ENCODE measurements around the gene BCL2L11.

The BCL2L11 gene

GRCh38 chr2:111173338-111173737 is 52.6 kb downstream of the BCL2L11 start:
- Histone ChIP-seq H3K4me3 (ENCODE audit: low read length) (no peak overlapping the region), H3K4me1 (ENCODE audit: control insufficient read depth, low read depth, low read length) (peaks cover 5% of the 10 kb centered on the region)

GRCh38 chr2:111173856-111174255 is 53.1 kb downstream of the BCL2L11 start:
- no peaks in the 10 kb centered on the region for H3K36me3 ChIP-seq (ENCODE audit: control insufficient read depth, low read depth, low read length)
- no peaks in the 10 kb centered on the region for H3K27me3 ChIP-seq (ENCODE audit: control insufficient read depth, insufficient read depth, low read length)
- H3K9ac ChIP-seq (ENCODE audit: low read length): no peak overlapping the region
- H3K4me3 ChIP-seq (ENCODE audit: low read length): no peak overlapping the region
- no peak overlapping the region for H3K27ac ChIP-seq (ENCODE audit: low read length)
- peaks cover 5% of the 10 kb centered on the region for H3K4me1 ChIP-seq (ENCODE audit: control insufficient read depth, low read depth, low read length)
- H3K9me3 ChIP-seq (ENCODE audit: control insufficient read depth, low read depth, low read length): no peaks in the 10 kb centered on the region

More at GRCh38 chr2:111173338-111173737, 52.6 kb downstream of the BCL2L11 start:
- H3K27ac ChIP-seq (ENCODE audit: low read length): no peak overlapping the region
- H3K9ac ChIP-seq (ENCODE audit: low read length): no peak overlapping the region
- H3K36me3 ChIP-seq (ENCODE audit: control insufficient read depth, low read depth, low read length): no peaks in the 10 kb centered on the region
- no peaks in the 10 kb centered on the region for H3K27me3 ChIP-seq (ENCODE audit: control insufficient read depth, insufficient read depth, low read length)
- H3K9me3 ChIP-seq (ENCODE audit: control insufficient read depth, low read depth, low read length): no peaks in the 10 kb centered on the region

GRCh38 chr2:111175615-111176014 is 54.9 kb downstream of the BCL2L11 start:
- Histone ChIP-seq H3K36me3 (ENCODE audit: control insufficient read depth, low read depth, low read length) (no peaks in the 10 kb centered on the region), H3K27me3 (ENCODE audit: control insufficient read depth, insufficient read depth, low read length) (no peaks in the 10 kb centered on the region), H3K9me3 (ENCODE audit: control insufficient read depth, low read depth, low read length) (no peaks in the 10 kb centered on the region), H3K9ac (ENCODE audit: low read length) (no peak overlapping the region), H3K27ac (ENCODE audit: low read length) (no peak overlapping the region), H3K4me1 (ENCODE audit: control insufficient read depth, low read depth, low read length) (peaks cover 5% of the 10 kb centered on the region), H3K4me3 (ENCODE audit: low read length) (no peak overlapping the region)

- Histone ChIP-seq H3K4me1 (ENCODE audit: control insufficient read depth, low read depth, low read length) (peaks cover 5% of the 10 kb centered on the region), H3K27me3 (ENCODE audit: control insufficient read depth, insufficient read depth, low read length) (no peaks in the 10 kb centered on the region), H3K4me3 (ENCODE audit: low read length) (no peak overlapping the region), H3K9ac (ENCODE audit: low read length) (no peak overlapping the region), H3K36me3 (ENCODE audit: control insufficient read depth, low read depth, low read length) (no peaks in the 10 kb centered on the region), H3K27ac (ENCODE audit: low read length) (no peak overlapping the region), H3K9me3 (ENCODE audit: control insufficient read depth, low read depth, low read length) (no peaks in the 10 kb centered on the region)
Measured at GRCh38 chr2:111176388-111176787, 55.7 kb downstream of the BCL2L11 start.

- Histone ChIP-seq H3K27ac (ENCODE audit: low read length) (no peak overlapping the region), H3K36me3 (ENCODE audit: control insufficient read depth, low read depth, low read length) (no peaks in the 10 kb centered on the region), H3K9me3 (ENCODE audit: control insufficient read depth, low read depth, low read length) (no peaks in the 10 kb centered on the region), H3K9ac (ENCODE audit: low read length) (no peak overlapping the region), H3K27me3 (ENCODE audit: control insufficient read depth, insufficient read depth, low read length) (no peaks in the 10 kb centered on the region), H3K4me3 (ENCODE audit: low read length) (no peak overlapping the region), H3K4me1 (ENCODE audit: control insufficient read depth, low read depth, low read length) (peaks cover 5% of the 10 kb centered on the region)
Measured at GRCh38 chr2:111176867-111177266, 56.2 kb downstream of the BCL2L11 start.

- Histone ChIP-seq H3K4me1 (ENCODE audit: control insufficient read depth, low read depth, low read length) (peaks cover 5% of the 10 kb centered on the region), H3K9me3 (ENCODE audit: control insufficient read depth, low read depth, low read length) (no peaks in the 10 kb centered on the region), H3K36me3 (ENCODE audit: control insufficient read depth, low read depth, low read length) (no peaks in the 10 kb centered on the region), H3K9ac (ENCODE audit: low read length) (no peak overlapping the region), H3K4me3 (ENCODE audit: low read length) (no peak overlapping the region), H3K27me3 (ENCODE audit: control insufficient read depth, insufficient read depth, low read length) (no peaks in the 10 kb centered on the region), H3K27ac (ENCODE audit: low read length) (no peak overlapping the region)
Measured at GRCh38 chr2:111178296-111178695, 57.6 kb downstream of the BCL2L11 start.

- Histone ChIP-seq H3K36me3 (ENCODE audit: control insufficient read depth, low read depth, low read length) (no peaks in the 10 kb centered on the region), H3K4me1 (ENCODE audit: control insufficient read depth, low read depth, low read length) (peaks cover 5% of the 10 kb centered on the region), H3K9me3 (ENCODE audit: control insufficient read depth, low read depth, low read length) (no peaks in the 10 kb centered on the region), H3K27me3 (ENCODE audit: control insufficient read depth, insufficient read depth, low read length) (no peaks in the 10 kb centered on the region), H3K9ac (ENCODE audit: low read length) (no peak overlapping the region), H3K27ac (ENCODE audit: low read length) (no peak overlapping the region), H3K4me3 (ENCODE audit: low read length) (no peak overlapping the region)
Measured at GRCh38 chr2:111178730-111179405, 58.2 kb downstream of the BCL2L11 start.

GRCh38 chr2:111182121-111182520 is 61.4 kb downstream of the BCL2L11 start:
- Histone ChIP-seq H3K27me3 (ENCODE audit: control insufficient read depth, insufficient read depth, low read length) (no peaks in the 10 kb centered on the region), H3K4me3 (ENCODE audit: low read length) (no peak overlapping the region), H3K9ac (ENCODE audit: low read length) (no peak overlapping the region), H3K36me3 (ENCODE audit: control insufficient read depth, low read depth, low read length) (no peaks in the 10 kb centered on the region), H3K27ac (ENCODE audit: low read length) (no peak overlapping the region), H3K4me1 (ENCODE audit: control insufficient read depth, low read depth, low read length) (no peaks in the 10 kb centered on the region), H3K9me3 (ENCODE audit: control insufficient read depth, low read depth, low read length) (no peaks in the 10 kb centered on the region)

- Histone ChIP-seq H3K27me3 (ENCODE audit: control insufficient read depth, insufficient read depth, low read length) (no peaks in the 10 kb centered on the region), H3K36me3 (ENCODE audit: control insufficient read depth, low read depth, low read length) (no peaks in the 10 kb centered on the region), H3K27ac (ENCODE audit: low read length) (no peak overlapping the region), H3K9me3 (ENCODE audit: control insufficient read depth, low read depth, low read length) (no peaks in the 10 kb centered on the region), H3K9ac (ENCODE audit: low read length) (no peak overlapping the region), H3K4me3 (ENCODE audit: low read length) (no peak overlapping the region), H3K4me1 (ENCODE audit: control insufficient read depth, low read depth, low read length) (no peaks in the 10 kb centered on the region)
Measured at GRCh38 chr2:111182740-111183139, 62.0 kb downstream of the BCL2L11 start.

- no peaks in the 10 kb centered on the region for H3K27me3 ChIP-seq (ENCODE audit: control insufficient read depth, insufficient read depth, low read length)
- H3K27ac ChIP-seq (ENCODE audit: low read length): no peak overlapping the region
- H3K9ac ChIP-seq (ENCODE audit: low read length): no peak overlapping the region
Measured at GRCh38 chr2:111184725-111185310, 64.1 kb downstream of the BCL2L11 start.

GRCh38 chr2:111185361-111186022 is 64.8 kb downstream of the BCL2L11 start:
- no peaks in the 10 kb centered on the region for H3K36me3 ChIP-seq (ENCODE audit: control insufficient read depth, low read depth, low read length)
- H3K9me3 ChIP-seq (ENCODE audit: control insufficient read depth, low read depth, low read length): no peaks in the 10 kb centered on the region
- H3K27ac ChIP-seq (ENCODE audit: low read length): no peak overlapping the region
- no peak overlapping the region for H3K4me3 ChIP-seq (ENCODE audit: low read length)
- no peak overlapping the region for H3K9ac ChIP-seq (ENCODE audit: low read length)
- no peaks in the 10 kb centered on the region for H3K4me1 ChIP-seq (ENCODE audit: control insufficient read depth, low read depth, low read length)
- H3K27me3 ChIP-seq (ENCODE audit: control insufficient read depth, insufficient read depth, low read length): no peaks in the 10 kb centered on the region

More at GRCh38 chr2:111184725-111185310, 64.1 kb downstream of the BCL2L11 start:
- Histone ChIP-seq H3K4me1 (ENCODE audit: control insufficient read depth, low read depth, low read length) (no peaks in the 10 kb centered on the region), H3K9me3 (ENCODE audit: control insufficient read depth, low read depth, low read length) (no peaks in the 10 kb centered on the region), H3K36me3 (ENCODE audit: control insufficient read depth, low read depth, low read length) (no peaks in the 10 kb centered on the region), H3K4me3 (ENCODE audit: low read length) (no peak overlapping the region)

Data from iPS-18a (cell line).